ENCODE data around the gene PNPLA8. TPM values are rescaled to one million over a fixed set of nuclear protein-coding genes. Genes with fewer than 3 reads are reported as not detected.
"Not testable (repeated sequence)": the region's sequence is repeated elsewhere in the genome, so short reads cannot be mapped to it uniquely, and the experiment has no call there.

The PNPLA8 gene
- polyA plus RNA-seq, 1 donor from 2014 or later = 85.1 TPM

DNA sequence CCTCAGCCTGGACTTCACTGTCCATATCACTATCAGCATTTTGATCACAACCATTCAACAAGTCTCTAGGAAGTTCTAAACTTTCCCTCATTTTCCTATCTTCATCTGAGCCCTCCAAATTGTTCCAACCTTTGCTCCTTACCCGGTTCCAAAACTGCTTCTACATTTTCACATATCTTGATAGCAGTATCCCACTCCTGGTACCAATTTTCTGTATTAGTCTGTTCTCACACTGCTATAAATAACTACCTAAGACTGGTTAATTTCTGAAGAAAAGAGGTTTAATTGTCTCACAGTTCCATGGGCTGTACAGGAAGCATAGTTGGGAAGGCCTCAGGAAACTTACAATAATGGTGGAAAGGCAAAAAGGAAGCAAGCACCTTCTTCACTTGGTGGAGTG is 31.7 kb upstream of the PNPLA8 start:
- TF ChIP-seq RAD21 (conservative IDR thresholded peaks at IDR 0.05) = no peak
- TF ChIP-seq, protein P1, sequence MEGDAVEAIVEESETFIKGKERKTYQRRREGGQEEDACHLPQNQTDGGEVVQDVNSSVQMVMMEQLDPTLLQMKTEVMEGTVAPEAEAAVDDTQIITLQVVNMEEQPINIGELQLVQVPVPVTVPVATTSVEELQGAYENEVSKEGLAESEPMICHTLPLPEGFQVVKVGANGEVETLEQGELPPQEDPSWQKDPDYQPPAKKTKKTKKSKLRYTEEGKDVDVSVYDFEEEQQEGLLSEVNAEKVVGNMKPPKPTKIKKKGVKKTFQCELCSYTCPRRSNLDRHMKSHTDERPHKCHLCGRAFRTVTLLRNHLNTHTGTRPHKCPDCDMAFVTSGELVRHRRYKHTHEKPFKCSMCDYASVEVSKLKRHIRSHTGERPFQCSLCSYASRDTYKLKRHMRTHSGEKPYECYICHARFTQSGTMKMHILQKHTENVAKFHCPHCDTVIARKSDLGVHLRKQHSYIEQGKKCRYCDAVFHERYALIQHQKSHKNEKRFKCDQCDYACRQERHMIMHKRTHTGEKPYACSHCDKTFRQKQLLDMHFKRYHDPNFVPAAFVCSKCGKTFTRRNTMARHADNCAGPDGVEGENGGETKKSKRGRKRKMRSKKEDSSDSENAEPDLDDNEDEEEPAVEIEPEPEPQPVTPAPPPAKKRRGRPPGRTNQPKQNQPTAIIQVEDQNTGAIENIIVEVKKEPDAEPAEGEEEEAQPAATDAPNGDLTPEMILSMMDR (IDR thresholded peaks at IDR 0.05; ENCODE audit: poor library complexity, severe bottlenecking) = no peak
- no peak for TF ChIP-seq EP300 (conservative IDR thresholded peaks at IDR 0.05; ENCODE audit: poor library complexity, severe bottlenecking)
- TF ChIP-seq SMC3 (conservative IDR thresholded peaks at IDR 0.05; ENCODE audit: poor library complexity) = no peak
- TF ChIP-seq, protein P2, sequence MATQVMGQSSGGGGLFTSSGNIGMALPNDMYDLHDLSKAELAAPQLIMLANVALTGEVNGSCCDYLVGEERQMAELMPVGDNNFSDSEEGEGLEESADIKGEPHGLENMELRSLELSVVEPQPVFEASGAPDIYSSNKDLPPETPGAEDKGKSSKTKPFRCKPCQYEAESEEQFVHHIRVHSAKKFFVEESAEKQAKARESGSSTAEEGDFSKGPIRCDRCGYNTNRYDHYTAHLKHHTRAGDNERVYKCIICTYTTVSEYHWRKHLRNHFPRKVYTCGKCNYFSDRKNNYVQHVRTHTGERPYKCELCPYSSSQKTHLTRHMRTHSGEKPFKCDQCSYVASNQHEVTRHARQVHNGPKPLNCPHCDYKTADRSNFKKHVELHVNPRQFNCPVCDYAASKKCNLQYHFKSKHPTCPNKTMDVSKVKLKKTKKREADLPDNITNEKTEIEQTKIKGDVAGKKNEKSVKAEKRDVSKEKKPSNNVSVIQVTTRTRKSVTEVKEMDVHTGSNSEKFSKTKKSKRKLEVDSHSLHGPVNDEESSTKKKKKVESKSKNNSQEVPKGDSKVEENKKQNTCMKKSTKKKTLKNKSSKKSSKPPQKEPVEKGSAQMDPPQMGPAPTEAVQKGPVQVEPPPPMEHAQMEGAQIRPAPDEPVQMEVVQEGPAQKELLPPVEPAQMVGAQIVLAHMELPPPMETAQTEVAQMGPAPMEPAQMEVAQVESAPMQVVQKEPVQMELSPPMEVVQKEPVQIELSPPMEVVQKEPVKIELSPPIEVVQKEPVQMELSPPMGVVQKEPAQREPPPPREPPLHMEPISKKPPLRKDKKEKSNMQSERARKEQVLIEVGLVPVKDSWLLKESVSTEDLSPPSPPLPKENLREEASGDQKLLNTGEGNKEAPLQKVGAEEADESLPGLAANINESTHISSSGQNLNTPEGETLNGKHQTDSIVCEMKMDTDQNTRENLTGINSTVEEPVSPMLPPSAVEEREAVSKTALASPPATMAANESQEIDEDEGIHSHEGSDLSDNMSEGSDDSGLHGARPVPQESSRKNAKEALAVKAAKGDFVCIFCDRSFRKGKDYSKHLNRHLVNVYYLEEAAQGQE (IDR thresholded peaks at IDR 0.05; ENCODE audit: borderline replicate concordance) = no peak
- no peak for TF ChIP-seq MXI1 (conservative IDR thresholded peaks at IDR 0.05; ENCODE audit: poor library complexity, severe bottlenecking)
- no peak for TF ChIP-seq POLR2AphosphoS5 (IDR thresholded peaks at IDR 0.05)
- no peak for TF ChIP-seq EZH2 (IDR thresholded peaks at IDR 0.05; ENCODE audit: borderline replicate concordance, insufficient read depth, low read length, poor library complexity, severe bottlenecking)
- TF ChIP-seq TAF1 (IDR thresholded peaks at IDR 0.05; ENCODE audit: low read depth) = no peak
- Histone ChIP-seq H3K36me3 (ENCODE audit: insufficient read depth, low read length) (no peaks in the 10 kb centered on the region), H3K4me2 (ENCODE audit: low read length) (no peak overlapping the region), H4K20me1 (ENCODE audit: insufficient read depth) (no peaks in the 10 kb centered on the region), H3K9ac (ENCODE audit: low read length) (no peak overlapping the region), H3K4me3 (ENCODE audit: low read length) (no peak overlapping the region), H2AFZ (ENCODE audit: low read depth, low read length) (no peak overlapping the region), H3K9me2 (ENCODE audit: insufficient read depth, low read length) (no peaks in the 10 kb centered on the region), H3F3A (ENCODE audit: insufficient read depth, low read length, poor library complexity, severe bottlenecking) (no peaks in the 10 kb centered on the region), H3K9me3 (ENCODE audit: low read length) (peaks cover 3% of the 10 kb centered on the region), H3K79me2 (replicated peaks; ENCODE audit: insufficient read depth, low read length) (no peaks in the 10 kb centered on the region), H3K27me3 (ENCODE audit: insufficient read depth, low read depth, low read length) (no peaks in the 10 kb centered on the region), H3K27ac (ENCODE audit: low read length) (no peak overlapping the region)

DNA sequence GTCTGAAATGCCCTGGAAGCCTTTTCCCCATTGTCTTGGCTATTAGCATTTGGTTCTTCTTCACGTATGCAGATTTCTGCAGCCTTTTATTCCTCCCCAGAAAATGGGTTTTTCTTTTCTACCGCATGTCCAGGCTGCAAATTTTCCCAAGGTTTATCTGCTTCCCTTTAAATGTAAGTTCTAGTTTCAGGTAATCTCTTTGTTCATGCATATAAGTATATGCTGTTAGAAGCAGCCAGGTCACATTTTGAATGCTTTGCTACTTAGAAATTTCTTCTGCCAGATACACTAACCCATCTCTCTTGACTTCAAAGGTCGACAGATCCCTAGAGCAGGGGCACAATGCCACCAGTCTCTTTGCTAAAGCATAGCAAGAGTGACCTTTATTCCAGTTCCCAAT is 31.3 kb upstream of the PNPLA8 start:
- Histone ChIP-seq H3K27me3 (ENCODE audit: insufficient read depth, low read depth, low read length) (no peaks in the 10 kb centered on the region), H3K9me2 (ENCODE audit: insufficient read depth, low read length) (no peaks in the 10 kb centered on the region), H4K20me1 (ENCODE audit: insufficient read depth) (no peaks in the 10 kb centered on the region), H3F3A (ENCODE audit: insufficient read depth, low read length, poor library complexity, severe bottlenecking) (no peaks in the 10 kb centered on the region), H2AFZ (ENCODE audit: low read depth, low read length) (no peak overlapping the region), H3K4me2 (ENCODE audit: low read length) (no peak overlapping the region), H3K36me3 (ENCODE audit: insufficient read depth, low read length) (no peaks in the 10 kb centered on the region), H3K9me3 (ENCODE audit: low read length) (peaks cover 3% of the 10 kb centered on the region), H3K4me3 (ENCODE audit: low read length) (no peak overlapping the region), H3K27ac (ENCODE audit: low read length) (no peak overlapping the region), H3K79me2 (replicated peaks; ENCODE audit: insufficient read depth, low read length) (no peaks in the 10 kb centered on the region), H3K9ac (ENCODE audit: low read length) (no peak overlapping the region)
- TF ChIP-seq RAD21 (conservative IDR thresholded peaks at IDR 0.05) = no peak
- no peak for TF ChIP-seq EP300 (conservative IDR thresholded peaks at IDR 0.05; ENCODE audit: poor library complexity, severe bottlenecking)
- TF ChIP-seq TAF1 (IDR thresholded peaks at IDR 0.05; ENCODE audit: low read depth) = no peak
- TF ChIP-seq, protein P2 (IDR thresholded peaks at IDR 0.05; ENCODE audit: borderline replicate concordance) = no peak
- TF ChIP-seq MXI1 (conservative IDR thresholded peaks at IDR 0.05; ENCODE audit: poor library complexity, severe bottlenecking) = no peak
- TF ChIP-seq POLR2AphosphoS5 (IDR thresholded peaks at IDR 0.05) = no peak
- TF ChIP-seq, protein P1 (IDR thresholded peaks at IDR 0.05; ENCODE audit: poor library complexity, severe bottlenecking) = no peak
- no peak for TF ChIP-seq EZH2 (IDR thresholded peaks at IDR 0.05; ENCODE audit: borderline replicate concordance, insufficient read depth, low read length, poor library complexity, severe bottlenecking)

DNA sequence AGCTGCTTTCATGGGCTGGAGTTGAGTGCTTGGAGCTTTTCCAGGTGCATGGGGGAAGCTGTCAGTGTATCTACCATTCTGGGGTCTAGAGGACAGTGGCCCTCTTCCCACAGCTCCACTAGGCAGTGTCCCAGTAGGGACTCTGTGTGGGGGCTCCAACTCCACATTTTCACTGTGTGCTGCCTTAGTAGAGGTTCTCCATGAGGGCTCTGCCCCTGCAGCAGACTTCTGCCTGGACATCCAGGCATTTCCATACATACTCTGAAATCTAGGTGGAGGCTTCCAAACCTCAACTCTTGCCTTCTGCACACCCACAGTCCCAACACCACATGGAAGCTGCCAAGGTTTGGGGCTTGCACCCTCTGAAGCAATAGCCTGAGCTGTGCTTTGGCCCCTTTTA is 30.7 kb upstream of the PNPLA8 start:
- not testable (repeated sequence) for H3K9ac ChIP-seq (ENCODE audit: low read length); H3K27ac ChIP-seq (ENCODE audit: low read length); H3K4me3 ChIP-seq (ENCODE audit: low read length); H3K27me3 ChIP-seq (ENCODE audit: insufficient read depth, low read depth, low read length); H3K9me3 ChIP-seq (ENCODE audit: low read length); H3K4me2 ChIP-seq (ENCODE audit: low read length); H3K9me2 ChIP-seq (ENCODE audit: insufficient read depth, low read length); H3F3A ChIP-seq (ENCODE audit: insufficient read depth, low read length, poor library complexity, severe bottlenecking); H2AFZ ChIP-seq (ENCODE audit: low read depth, low read length); H3K36me3 ChIP-seq (ENCODE audit: insufficient read depth, low read length); H4K20me1 ChIP-seq (ENCODE audit: insufficient read depth); H3K79me2 ChIP-seq (replicated peaks; ENCODE audit: insufficient read depth, low read length)

Data from neural cell (in vitro differentiated cells).